Measurements from ENCODE around the gene SMARCAL1.

SMARCAL1 gene

GRCh38 chr2:216498379-216499352 lies 86.4 kb downstream of the SMARCAL1 start, which contains the start of gene RPL37A:
TSS of gene RPL37A (plus strand) at chr2:216498844. CDS start at chr2:216498875, 31 bp downstream.
- DNase-seq (ENCODE audit: low read depth, low spot score): peak; percentile 97
- Histone ChIP-seq H3K27me3 (ENCODE audit: insufficient read depth, insufficient read length) (no peaks in the 10 kb centered on the region), H3K9me3 (ENCODE audit: insufficient read depth, low read length) (no peaks in the 10 kb centered on the region), H3K4me3 (ENCODE audit: insufficient read length, low read depth) (peak within 1 kb of the TSS; percentile 96), H3K9ac (ENCODE audit: insufficient read length, low read depth) (peak within 1 kb of the TSS; percentile 98), H3K36me3 (ENCODE audit: insufficient read depth, insufficient read length, low read length) (peaks cover 72% of the 10 kb centered on the region), H3K4me1 (ENCODE audit: insufficient read depth, insufficient read length) (no peaks in the 10 kb centered on the region)
- no peak for TF ChIP-seq SUZ12 (IDR thresholded peaks at IDR 0.05; ENCODE audit: extremely low read depth, insufficient read depth, insufficient read length)
- TF ChIP-seq YY1 (IDR thresholded peaks at IDR 0.05; ENCODE audit: insufficient read depth, insufficient read length): no peak
- TF ChIP-seq ZNF274 (IDR thresholded peaks at IDR 0.05; ENCODE audit: low read depth, low read length): no peak

- Histone ChIP-seq H3K27me3 (ENCODE audit: insufficient read depth, insufficient read length) (no peaks in the 10 kb centered on the region), H3K4me3 (ENCODE audit: insufficient read length, low read depth) (peak overlapping the region; percentile 96), H3K9ac (ENCODE audit: insufficient read length, low read depth) (peak overlapping the region; percentile 98), H3K36me3 (ENCODE audit: insufficient read depth, insufficient read length, low read length) (peaks cover 81% of the 10 kb centered on the region), H3K4me1 (ENCODE audit: insufficient read depth, insufficient read length) (no peaks in the 10 kb centered on the region), H3K9me3 (ENCODE audit: insufficient read depth, low read length) (no peaks in the 10 kb centered on the region)
- TF ChIP-seq SUZ12 (IDR thresholded peaks at IDR 0.05; ENCODE audit: extremely low read depth, insufficient read depth, insufficient read length): no peak
- no peak for DNase-seq (ENCODE audit: low read depth, low spot score)
Measured at GRCh38 chr2:216499641-216500218, 87.4 kb downstream of the SMARCAL1 start.

GRCh38 chr2:216500572-216500971 lies 88.3 kb downstream of the SMARCAL1 start:
- Histone ChIP-seq H3K9ac (ENCODE audit: insufficient read length, low read depth) (peak overlapping the region; percentile 98), H3K4me1 (ENCODE audit: insufficient read depth, insufficient read length) (no peaks in the 10 kb centered on the region), H3K4me3 (ENCODE audit: insufficient read length, low read depth) (peak overlapping the region; percentile 96), H3K9me3 (ENCODE audit: insufficient read depth, low read length) (no peaks in the 10 kb centered on the region), H3K27me3 (ENCODE audit: insufficient read depth, insufficient read length) (no peaks in the 10 kb centered on the region), H3K36me3 (ENCODE audit: insufficient read depth, insufficient read length, low read length) (peaks cover 80% of the 10 kb centered on the region)
- DNase-seq (ENCODE audit: low read depth, low spot score): no peak
- TF ChIP-seq SUZ12 (IDR thresholded peaks at IDR 0.05; ENCODE audit: extremely low read depth, insufficient read depth, insufficient read length): no peak
- no peak for TF ChIP-seq YY1 (IDR thresholded peaks at IDR 0.05; ENCODE audit: insufficient read depth, insufficient read length)
- TF ChIP-seq ZNF274 (IDR thresholded peaks at IDR 0.05; ENCODE audit: low read depth, low read length): no peak

GRCh38 chr2:216501854-216502253 lies 89.6 kb downstream of the SMARCAL1 start:
- Histone ChIP-seq H3K4me3 (ENCODE audit: insufficient read length, low read depth) (no peak overlapping the region), H3K4me1 (ENCODE audit: insufficient read depth, insufficient read length) (no peaks in the 10 kb centered on the region), H3K36me3 (ENCODE audit: insufficient read depth, insufficient read length, low read length) (peaks cover 74% of the 10 kb centered on the region), H3K27me3 (ENCODE audit: insufficient read depth, insufficient read length) (no peaks in the 10 kb centered on the region), H3K9me3 (ENCODE audit: insufficient read depth, low read length) (no peaks in the 10 kb centered on the region), H3K9ac (ENCODE audit: insufficient read length, low read depth) (peak overlapping the region; percentile 53)
- TF ChIP-seq YY1 (IDR thresholded peaks at IDR 0.05; ENCODE audit: insufficient read depth, insufficient read length) (no peak), SUZ12 (IDR thresholded peaks at IDR 0.05; ENCODE audit: extremely low read depth, insufficient read depth, insufficient read length) (no peak), ZNF274 (IDR thresholded peaks at IDR 0.05; ENCODE audit: low read depth, low read length) (no peak)
- no peak for DNase-seq (ENCODE audit: low read depth, low spot score)

- no peak for TF ChIP-seq SUZ12 (IDR thresholded peaks at IDR 0.05; ENCODE audit: extremely low read depth, insufficient read depth, insufficient read length)
- no peak for TF ChIP-seq YY1 (IDR thresholded peaks at IDR 0.05; ENCODE audit: insufficient read depth, insufficient read length)
- DNase-seq (ENCODE audit: low read depth, low spot score): no peak
- peak overlapping the region; percentile 53 for H3K9ac ChIP-seq (ENCODE audit: insufficient read length, low read depth)
- H3K9me3 ChIP-seq (ENCODE audit: insufficient read depth, low read length): no peaks in the 10 kb centered on the region
- peaks cover 72% of the 10 kb centered on the region for H3K36me3 ChIP-seq (ENCODE audit: insufficient read depth, insufficient read length, low read length)
- no peak overlapping the region for H3K4me3 ChIP-seq (ENCODE audit: insufficient read length, low read depth)
- H3K27me3 ChIP-seq (ENCODE audit: insufficient read depth, insufficient read length): no peaks in the 10 kb centered on the region
- no peaks in the 10 kb centered on the region for H3K4me1 ChIP-seq (ENCODE audit: insufficient read depth, insufficient read length)
Measured at GRCh38 chr2:216502381-216503158, 90.3 kb downstream of the SMARCAL1 start.

GRCh38 chr2:216503159-216503629 lies 90.9 kb downstream of the SMARCAL1 start:
- H3K36me3 ChIP-seq (ENCODE audit: insufficient read depth, insufficient read length, low read length): peaks cover 72% of the 10 kb centered on the region

More at GRCh38 chr2:216503159-216503629, 90.9 kb downstream of the SMARCAL1 start:
- H3K9me3 ChIP-seq (ENCODE audit: insufficient read depth, low read length): no peaks in the 10 kb centered on the region
- H3K4me1 ChIP-seq (ENCODE audit: insufficient read depth, insufficient read length): no peaks in the 10 kb centered on the region
- H3K27me3 ChIP-seq (ENCODE audit: insufficient read depth, insufficient read length): no peaks in the 10 kb centered on the region
- no peak overlapping the region for H3K9ac ChIP-seq (ENCODE audit: insufficient read length, low read depth)
- H3K4me3 ChIP-seq (ENCODE audit: insufficient read length, low read depth): no peak overlapping the region
- no peak for DNase-seq (ENCODE audit: low read depth, low spot score)
- TF ChIP-seq ZNF274 (IDR thresholded peaks at IDR 0.05; ENCODE audit: low read depth, low read length) (no peak), SUZ12 (IDR thresholded peaks at IDR 0.05; ENCODE audit: extremely low read depth, insufficient read depth, insufficient read length) (no peak), YY1 (IDR thresholded peaks at IDR 0.05; ENCODE audit: insufficient read depth, insufficient read length) (no peak)

Measured in NT2/D1 (cell line).